Measurements from ENCODE around the gene PARP1.
"Not testable (repeated sequence)": the region's sequence is repeated elsewhere in the genome, so short reads cannot be mapped to it uniquely, and the experiment has no call there.

The PARP1 gene

DNA sequence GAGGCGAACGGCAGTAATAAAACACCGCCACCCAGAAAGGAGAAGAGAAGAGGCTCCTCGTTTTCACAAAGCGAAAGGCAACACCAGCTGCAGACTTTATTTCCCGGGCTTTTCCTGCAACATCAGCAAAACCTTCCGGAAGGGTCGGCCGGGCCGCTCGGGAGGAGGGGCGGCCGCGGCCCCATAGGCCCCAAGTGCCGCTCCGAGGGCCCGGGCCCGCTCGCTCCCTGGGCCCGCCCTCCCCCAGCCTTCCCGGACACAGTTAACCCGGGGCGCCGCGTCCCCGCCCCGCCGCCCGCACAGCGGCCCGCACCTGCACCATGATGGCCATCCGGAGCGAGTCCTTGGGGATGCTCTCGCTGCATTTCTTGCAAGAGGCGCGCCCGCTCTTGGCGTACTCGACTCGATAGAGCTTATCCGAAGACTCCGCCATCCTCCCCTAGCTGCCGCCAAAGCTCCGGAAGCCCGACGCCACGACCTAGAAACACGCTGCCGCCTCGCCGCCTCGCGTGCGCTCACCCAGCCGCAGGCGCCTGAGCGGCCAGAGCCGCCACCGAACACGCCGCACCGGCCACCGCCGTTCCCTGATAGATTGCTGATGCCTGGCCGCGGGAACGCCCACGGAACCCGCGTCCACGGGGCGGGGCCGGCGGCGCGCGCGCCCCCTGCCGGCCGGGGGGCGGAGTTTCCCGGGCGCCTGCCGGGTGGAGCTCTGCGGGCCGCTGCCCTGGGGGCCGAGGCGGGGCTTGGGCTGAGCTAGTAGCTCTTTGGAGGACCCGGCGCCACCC is at the start of gene PARP1:
Gene PARP1, minus strand, starts transcription at position 597 of the 788 bp plus-strand sequence. Its CDS starts 164 bp downstream, at position 433.
- peak; percentile 95 for DNase-seq (ENCODE audit: low read depth, low spot score)

GRCh38 chr1:226457307-226457712 is 49.4 kb upstream of the PARP1 start:
- no peak for DNase-seq (ENCODE audit: low read depth, low spot score)

GRCh38 chr1:226455843-226456242 is 48.0 kb upstream of the PARP1 start:
- DNase-seq (ENCODE audit: low read depth, low spot score): no peak

DNA sequence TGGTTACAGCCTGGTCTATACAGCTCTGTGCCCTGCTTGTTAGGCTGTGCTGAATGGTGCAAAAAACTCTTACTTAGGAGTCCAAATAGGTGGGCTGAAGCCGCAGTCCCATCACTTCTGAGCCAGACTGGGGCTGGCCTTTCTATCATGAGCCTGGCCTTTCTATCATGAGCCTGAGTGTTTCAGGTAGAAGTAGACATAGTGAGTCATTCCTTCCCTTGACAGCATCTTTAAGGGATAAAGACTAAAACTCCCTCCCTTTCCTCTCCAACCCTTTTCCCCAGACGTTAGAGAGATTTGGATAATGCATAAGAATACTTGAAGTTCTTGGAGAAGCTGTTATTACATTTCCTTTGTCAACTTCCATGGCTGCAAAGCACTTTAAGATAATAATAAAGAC is 46.5 kb upstream of the PARP1 start:
- no peak for DNase-seq (ENCODE audit: low read depth, low spot score)

- no peak for DNase-seq (ENCODE audit: low read depth, low spot score)
Measured at GRCh38 chr1:226453015-226453704, 45.3 kb upstream of the PARP1 start.

DNA sequence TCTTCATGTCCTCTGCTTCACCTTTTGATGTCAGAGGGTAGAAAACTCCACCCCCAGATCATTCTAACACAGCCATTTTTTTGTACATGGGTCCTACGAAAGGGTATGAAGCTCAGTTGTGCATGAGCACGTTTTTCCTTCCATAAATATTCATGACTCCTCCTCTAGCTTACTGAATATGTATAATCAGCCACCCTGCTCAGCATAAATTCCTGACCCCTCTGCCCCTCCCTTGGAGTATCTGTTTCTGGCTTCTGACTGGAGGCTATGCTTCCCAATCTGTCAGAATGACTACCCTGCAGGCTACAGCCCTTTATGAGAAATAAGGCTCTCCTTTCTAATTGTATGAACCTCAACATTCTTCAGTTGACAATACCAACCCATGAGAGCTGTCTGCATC is 42.8 kb upstream of the PARP1 start:
- no peak for DNase-seq (ENCODE audit: low read depth, low spot score)

GRCh38 chr1:226449823-226450222 is 41.9 kb upstream of the PARP1 start:
- DNase-seq (ENCODE audit: low read depth, low spot score): no peak

- DNase-seq (ENCODE audit: low read depth, low spot score): peak; percentile 25
Measured at GRCh38 chr1:226447932-226448665, 40.2 kb upstream of the PARP1 start.

DNA sequence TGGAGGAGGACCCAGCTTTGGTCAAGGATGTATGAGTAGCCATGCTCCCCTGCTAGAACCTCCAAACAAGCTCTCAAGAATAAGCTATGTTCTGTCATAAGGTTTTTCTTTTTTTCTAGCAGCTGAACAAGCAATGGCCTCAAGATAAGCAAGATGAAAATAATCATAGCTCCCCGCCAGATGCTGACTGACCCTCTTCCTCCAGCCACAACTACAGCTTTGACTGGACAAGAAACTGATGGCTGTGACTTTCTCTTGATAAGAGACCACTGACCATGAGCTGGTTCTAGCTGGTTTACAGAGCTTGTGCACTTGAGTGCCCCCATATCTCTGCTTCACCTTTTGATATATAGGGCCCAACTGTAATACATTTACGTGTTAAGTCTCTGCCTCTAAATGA is 38.2 kb upstream of the PARP1 start:
- no peak for DNase-seq (ENCODE audit: low read depth, low spot score)

DNA sequence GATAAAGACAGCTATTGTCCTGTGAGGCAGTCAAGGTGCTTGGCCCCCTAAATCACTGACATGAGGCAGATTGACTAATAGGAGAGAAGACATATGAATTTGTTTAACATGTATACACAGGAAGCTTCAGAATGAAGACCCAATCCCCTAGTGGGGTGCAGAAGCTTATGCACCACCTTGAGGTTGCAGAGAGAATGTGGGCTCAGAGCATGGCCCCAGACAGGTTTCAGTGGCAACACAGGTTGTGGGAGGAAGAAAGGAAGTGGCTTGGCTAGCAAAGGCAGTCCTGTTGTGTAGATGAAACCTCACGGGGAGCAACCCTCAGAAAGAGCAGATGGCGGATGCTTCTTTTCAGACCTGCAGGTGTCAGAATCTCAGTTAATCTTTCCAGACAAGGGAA is 37.0 kb upstream of the PARP1 start:
- DNase-seq (ENCODE audit: low read depth, low spot score): no peak

- DNase-seq (ENCODE audit: low read depth, low spot score): peak; percentile 70
Measured at GRCh38 chr1:226443439-226443838, 35.5 kb upstream of the PARP1 start.

DNA sequence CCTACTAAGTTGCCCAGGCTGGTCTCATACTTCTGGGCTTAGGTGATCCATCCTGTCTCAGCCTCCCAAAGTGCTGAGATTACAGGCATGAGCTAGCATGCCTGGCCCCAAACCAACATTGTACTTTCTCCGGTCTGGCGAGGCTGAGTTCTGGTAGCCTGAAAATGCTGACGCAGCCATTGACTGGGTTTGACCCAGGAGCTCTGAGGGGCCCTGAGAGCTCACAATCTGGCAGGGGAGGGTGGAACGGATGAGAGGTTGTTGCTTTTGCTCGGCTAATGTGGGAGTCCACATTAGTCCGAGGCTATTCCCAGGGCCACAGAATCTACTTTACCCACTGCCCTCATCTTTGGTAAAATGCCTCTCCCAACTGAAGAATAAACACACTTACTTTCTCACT is 35.1 kb upstream of the PARP1 start:
- DNase-seq (ENCODE audit: low read depth, low spot score): no peak

GRCh38 chr1:226441629-226442028 is 33.7 kb upstream of the PARP1 start:
- no peak for DNase-seq (ENCODE audit: low read depth, low spot score)

DNA sequence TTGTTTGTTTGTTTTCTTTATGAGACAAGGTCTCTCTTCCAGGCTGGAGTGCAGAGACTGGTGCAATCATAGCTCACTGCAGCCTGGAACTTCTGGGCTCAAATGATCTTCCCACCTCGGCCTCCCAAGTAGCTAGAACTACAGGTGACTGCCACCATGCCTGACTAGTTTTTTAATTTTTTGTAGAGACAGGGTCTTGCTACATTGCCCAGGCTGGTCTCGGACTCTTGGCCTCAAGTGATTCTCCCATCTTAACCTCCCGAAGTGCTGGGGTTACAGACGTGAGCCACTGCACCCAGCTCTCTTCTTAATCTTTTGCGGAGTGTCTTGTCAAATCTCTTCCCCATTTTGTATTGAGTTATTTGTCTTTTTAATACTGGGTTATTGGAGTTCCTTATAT is 32.6 kb upstream of the PARP1 start:
- no peak for DNase-seq (ENCODE audit: low read depth, low spot score)

- DNase-seq (ENCODE audit: low read depth, low spot score): no peak
Measured at GRCh38 chr1:226438007-226438406, 30.1 kb upstream of the PARP1 start.

GRCh38 chr1:226436855-226437491 is 29.1 kb upstream of the PARP1 start:
- DNase-seq (ENCODE audit: low read depth, low spot score): no peak

DNA sequence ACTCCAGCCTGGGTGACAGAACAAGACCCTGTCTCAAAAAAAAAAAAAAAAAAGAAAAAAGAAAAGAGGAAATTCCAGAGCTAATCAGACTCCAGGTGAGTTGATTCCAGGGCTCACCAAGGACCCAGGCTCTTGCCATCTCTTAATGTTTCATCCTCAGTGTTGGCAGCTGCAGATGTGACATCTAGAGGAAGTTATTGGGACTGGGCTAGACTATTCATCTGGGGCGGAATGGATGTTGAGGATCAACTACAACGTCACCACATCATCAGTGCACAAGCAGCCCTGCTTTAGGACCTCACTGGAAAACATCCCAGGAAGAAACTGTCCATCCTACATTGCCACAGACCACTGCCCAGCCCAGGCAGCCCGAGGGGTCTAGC is 28.6 kb upstream of the PARP1 start:
- no peak for DNase-seq (ENCODE audit: low read depth, low spot score)

- DNase-seq (ENCODE audit: low read depth, low spot score): no peak
Measured at GRCh38 chr1:226433341-226433720, 25.4 kb upstream of the PARP1 start.

DNA sequence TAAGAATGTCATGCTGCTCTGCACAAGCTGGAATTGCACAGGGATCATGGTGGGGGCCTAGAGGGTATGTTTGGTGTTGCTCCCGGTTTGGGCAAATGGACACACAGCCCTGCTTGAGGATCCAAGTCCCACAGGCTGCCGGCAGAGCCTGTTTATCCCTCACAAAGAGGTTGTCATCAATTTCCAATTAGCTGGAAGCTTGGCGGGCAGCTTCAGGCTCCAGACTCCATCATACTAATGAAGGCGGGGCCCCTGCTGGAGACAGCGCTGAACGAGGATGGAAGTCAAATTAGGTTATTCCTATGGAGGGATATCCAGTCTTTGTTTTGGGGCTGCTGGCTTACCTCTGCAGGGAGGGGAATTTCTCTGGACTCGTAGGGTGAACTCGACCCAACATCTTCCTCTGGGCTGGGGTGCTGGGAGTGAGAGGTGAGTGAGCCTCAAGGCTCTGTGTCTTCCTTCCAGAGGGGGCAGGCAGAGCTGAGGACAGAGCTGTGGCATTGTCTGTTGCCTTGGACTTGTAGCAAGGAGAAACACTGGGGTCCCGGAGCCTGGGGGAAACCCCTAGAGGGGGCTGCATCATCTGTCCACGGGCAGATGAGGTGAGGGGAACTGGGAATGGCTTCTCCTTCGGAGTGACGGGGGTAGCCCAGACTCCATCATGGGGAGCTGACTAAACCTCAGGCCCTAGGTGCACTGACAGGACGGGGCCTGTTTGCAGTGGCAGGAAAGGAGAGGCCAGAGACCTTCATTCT is 24.9 kb upstream of the PARP1 start:
- DNase-seq (ENCODE audit: low read depth, low spot score): no peak

DNA sequence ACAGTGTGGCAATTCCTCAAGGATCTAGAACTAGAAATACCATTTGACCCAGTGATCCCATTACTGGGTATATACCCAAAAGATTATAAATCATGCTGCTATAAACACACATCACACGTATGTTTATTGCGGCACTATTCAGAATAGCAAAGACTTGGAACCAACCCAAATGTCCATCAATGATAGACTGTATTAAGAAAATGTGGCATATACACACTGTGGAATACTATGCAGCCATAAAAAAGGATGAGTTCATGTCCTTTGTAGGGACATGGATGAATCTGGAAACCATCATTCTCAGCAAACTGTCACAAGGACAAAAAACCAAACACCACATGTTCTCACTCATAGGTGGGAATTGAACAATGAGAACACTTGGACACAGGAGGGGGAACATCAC is 24.0 kb upstream of the PARP1 start:
- not testable (repeated sequence) for DNase-seq (ENCODE audit: low read depth, low spot score)

Measured in astrocyte of the hippocampus (primary cell).